Measurements from ENCODE around the gene MYPOP.

MYPOP gene

GRCh38 chr19:45927565-45928261 lies 25.3 kb upstream of the MYPOP start:
- H2AFZ ChIP-seq (ENCODE audit: low read length, unreplicated experiment): peak overlapping the region; percentile 60
- no peaks in the 10 kb centered on the region for H3K36me3 ChIP-seq (ENCODE audit: insufficient read depth, low read length)
- no peaks in the 10 kb centered on the region for H3K79me2 ChIP-seq (ENCODE audit: control insufficient read depth, insufficient read depth, low read length, unreplicated experiment)
- H3K27ac ChIP-seq (ENCODE audit: low read depth, low read length): no peak overlapping the region
- H3K27me3 ChIP-seq (ENCODE audit: insufficient read depth, low read length): no peaks in the 10 kb centered on the region; the same call in 1 of the 2 replicates
- peak overlapping the region; percentile 75 for H3K4me3 ChIP-seq (ENCODE audit: low read depth, low read length)
- H3K4me1 ChIP-seq (ENCODE audit: control insufficient read depth, insufficient read depth, low read length, unreplicated experiment): no peaks in the 10 kb centered on the region

DNA sequence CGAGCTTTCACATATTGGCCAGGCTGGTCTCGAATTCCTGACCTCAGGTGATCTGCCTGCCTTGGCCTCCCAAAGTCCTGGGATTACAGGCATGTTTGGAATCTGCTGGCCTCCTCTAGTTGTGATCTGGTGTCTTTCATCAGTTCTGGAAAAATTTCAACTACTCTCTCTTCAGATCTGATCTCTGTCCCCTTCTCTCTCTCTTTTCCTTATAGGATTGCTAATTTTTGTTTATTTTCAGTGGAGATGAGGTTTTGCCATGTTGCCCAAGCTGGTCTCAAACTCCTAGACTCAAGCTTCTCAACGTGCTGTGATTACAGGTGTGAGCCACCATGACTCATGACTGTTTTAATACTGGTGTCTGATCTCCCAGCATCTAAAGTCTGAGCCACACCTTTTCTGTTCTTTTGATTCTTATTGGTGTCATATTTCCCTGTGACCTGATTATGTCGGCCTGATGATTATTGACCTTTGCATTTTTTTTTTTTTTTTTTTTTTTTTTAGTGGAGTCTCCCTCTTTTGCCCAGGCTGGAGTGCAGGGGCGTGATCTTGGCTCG lies 22.6 kb upstream of the MYPOP start:
- H2AFZ ChIP-seq (ENCODE audit: low read length, unreplicated experiment): no peak overlapping the region
- no peaks in the 10 kb centered on the region for H3K27me3 ChIP-seq (ENCODE audit: insufficient read depth, low read length)
- H3K27ac ChIP-seq (ENCODE audit: low read depth, low read length): no peak overlapping the region
- H3K36me3 ChIP-seq (ENCODE audit: insufficient read depth, low read length): no peaks in the 10 kb centered on the region
- no peaks in the 10 kb centered on the region for H3K79me2 ChIP-seq (ENCODE audit: control insufficient read depth, insufficient read depth, low read length, unreplicated experiment)
- H3K4me3 ChIP-seq (ENCODE audit: low read depth, low read length): no peak overlapping the region
- no peaks in the 10 kb centered on the region for H3K4me1 ChIP-seq (ENCODE audit: control insufficient read depth, insufficient read depth, low read length, unreplicated experiment)

- no peaks in the 10 kb centered on the region for H3K79me2 ChIP-seq (ENCODE audit: control insufficient read depth, insufficient read depth, low read length, unreplicated experiment)
- no peak overlapping the region for H2AFZ ChIP-seq (ENCODE audit: low read length, unreplicated experiment)
- H3K27me3 ChIP-seq (ENCODE audit: insufficient read depth, low read length): 0 out of 2 replicates have a peak, but pooled peaks cover 4% of the 10 kb centered on the region
- H3K36me3 ChIP-seq (ENCODE audit: insufficient read depth, low read length): no peaks in the 10 kb centered on the region
- H3K4me3 ChIP-seq (ENCODE audit: low read depth, low read length): no peak overlapping the region
- no peak overlapping the region for H3K27ac ChIP-seq (ENCODE audit: low read depth, low read length)
- H3K4me1 ChIP-seq (ENCODE audit: control insufficient read depth, insufficient read depth, low read length, unreplicated experiment): no peaks in the 10 kb centered on the region
Observed at GRCh38 chr19:45922281-45922680, 19.9 kb upstream of the MYPOP start.

- H3K27ac ChIP-seq (ENCODE audit: low read depth, low read length): no peak overlapping the region
- no peak overlapping the region for H2AFZ ChIP-seq (ENCODE audit: low read length, unreplicated experiment)
- no peaks in the 10 kb centered on the region for H3K79me2 ChIP-seq (ENCODE audit: control insufficient read depth, insufficient read depth, low read length, unreplicated experiment)
- H3K4me3 ChIP-seq (ENCODE audit: low read depth, low read length): no peak overlapping the region
- no peaks in the 10 kb centered on the region for H3K36me3 ChIP-seq (ENCODE audit: insufficient read depth, low read length)
- H3K4me1 ChIP-seq (ENCODE audit: control insufficient read depth, insufficient read depth, low read length, unreplicated experiment): no peaks in the 10 kb centered on the region
- 0 out of 2 replicates have a peak, but pooled peaks cover 5% of the 10 kb centered on the region for H3K27me3 ChIP-seq (ENCODE audit: insufficient read depth, low read length)
Observed at GRCh38 chr19:45920458-45920857, 18.0 kb upstream of the MYPOP start.

- Histone ChIP-seq H3K36me3 (ENCODE audit: insufficient read depth, low read length) (no peaks in the 10 kb centered on the region), H3K79me2 (ENCODE audit: control insufficient read depth, insufficient read depth, low read length, unreplicated experiment) (no peaks in the 10 kb centered on the region), H3K4me1 (ENCODE audit: control insufficient read depth, insufficient read depth, low read length, unreplicated experiment) (no peaks in the 10 kb centered on the region), H3K27ac (ENCODE audit: low read depth, low read length) (no peak overlapping the region), H3K27me3 (ENCODE audit: insufficient read depth, low read length) (0 out of 2 replicates have a peak, but pooled peaks cover 5% of the 10 kb centered on the region), H3K4me3 (ENCODE audit: low read depth, low read length) (no peak overlapping the region), H2AFZ (ENCODE audit: low read length, unreplicated experiment) (no peak overlapping the region)
Observed at GRCh38 chr19:45919678-45920077, 17.3 kb upstream of the MYPOP start.

DNA sequence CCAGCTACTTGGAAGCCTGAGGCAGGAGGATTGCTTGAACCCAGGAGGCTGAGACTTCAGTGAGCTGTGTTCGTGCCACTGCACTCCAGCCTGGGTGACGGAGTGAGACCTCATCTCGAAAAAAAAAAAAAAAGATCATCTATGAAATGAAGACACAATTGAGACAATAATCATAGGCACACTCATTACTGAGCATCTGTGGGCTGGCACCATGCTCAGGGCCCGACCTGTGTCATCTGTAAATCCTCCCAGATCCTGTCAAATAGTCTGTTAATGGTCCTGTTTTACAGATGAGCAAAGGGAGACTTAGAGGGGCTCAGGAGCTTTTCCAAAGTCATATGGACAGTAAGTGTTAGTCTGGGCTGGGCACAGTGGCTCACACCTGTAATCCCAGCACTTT lies 16.3 kb upstream of the MYPOP start:
- Histone ChIP-seq H2AFZ (ENCODE audit: low read length, unreplicated experiment) (no peak overlapping the region), H3K79me2 (ENCODE audit: control insufficient read depth, insufficient read depth, low read length, unreplicated experiment) (no peaks in the 10 kb centered on the region), H3K36me3 (ENCODE audit: insufficient read depth, low read length) (no peaks in the 10 kb centered on the region), H3K4me1 (ENCODE audit: control insufficient read depth, insufficient read depth, low read length, unreplicated experiment) (no peaks in the 10 kb centered on the region), H3K27me3 (ENCODE audit: insufficient read depth, low read length) (0 out of 2 replicates have a peak, but pooled peaks cover 5% of the 10 kb centered on the region), H3K4me3 (ENCODE audit: low read depth, low read length) (no peak overlapping the region), H3K27ac (ENCODE audit: low read depth, low read length) (no peak overlapping the region)

DNA sequence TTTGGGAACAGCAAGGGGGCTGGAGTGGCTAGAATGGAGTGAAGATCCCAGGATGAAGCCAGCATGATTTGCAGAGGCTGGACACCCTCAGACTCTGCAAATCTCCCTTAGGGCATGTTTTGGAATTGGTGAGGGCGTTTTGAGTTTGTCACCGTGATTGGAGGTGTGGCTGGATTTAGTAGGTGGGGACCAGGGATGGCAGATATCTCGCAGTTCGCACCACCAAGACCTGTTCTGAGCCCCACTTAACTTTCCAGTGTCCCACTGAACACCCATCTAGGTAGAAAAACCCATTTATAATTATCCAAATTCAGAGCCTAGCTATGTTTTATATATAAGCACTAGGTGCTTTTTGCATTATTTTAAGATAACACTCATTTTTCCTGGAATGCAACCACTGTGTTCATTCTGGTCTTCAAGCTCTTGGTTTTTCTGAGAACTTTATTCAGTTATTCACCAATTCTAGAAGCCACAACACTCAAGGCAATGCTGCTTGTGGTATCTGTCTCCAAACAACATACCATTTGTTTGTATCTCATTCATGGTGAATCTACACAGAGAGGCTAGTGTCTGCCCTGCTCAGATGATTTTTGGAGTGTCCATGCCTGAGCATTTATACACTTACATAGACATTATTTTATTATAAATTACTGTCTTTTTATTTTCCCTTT lies 15.1 kb upstream of the MYPOP start:
- Histone ChIP-seq H3K4me1 (ENCODE audit: control insufficient read depth, insufficient read depth, low read length, unreplicated experiment) (no peaks in the 10 kb centered on the region), H3K27ac (ENCODE audit: low read depth, low read length) (no peak overlapping the region)

DNA sequence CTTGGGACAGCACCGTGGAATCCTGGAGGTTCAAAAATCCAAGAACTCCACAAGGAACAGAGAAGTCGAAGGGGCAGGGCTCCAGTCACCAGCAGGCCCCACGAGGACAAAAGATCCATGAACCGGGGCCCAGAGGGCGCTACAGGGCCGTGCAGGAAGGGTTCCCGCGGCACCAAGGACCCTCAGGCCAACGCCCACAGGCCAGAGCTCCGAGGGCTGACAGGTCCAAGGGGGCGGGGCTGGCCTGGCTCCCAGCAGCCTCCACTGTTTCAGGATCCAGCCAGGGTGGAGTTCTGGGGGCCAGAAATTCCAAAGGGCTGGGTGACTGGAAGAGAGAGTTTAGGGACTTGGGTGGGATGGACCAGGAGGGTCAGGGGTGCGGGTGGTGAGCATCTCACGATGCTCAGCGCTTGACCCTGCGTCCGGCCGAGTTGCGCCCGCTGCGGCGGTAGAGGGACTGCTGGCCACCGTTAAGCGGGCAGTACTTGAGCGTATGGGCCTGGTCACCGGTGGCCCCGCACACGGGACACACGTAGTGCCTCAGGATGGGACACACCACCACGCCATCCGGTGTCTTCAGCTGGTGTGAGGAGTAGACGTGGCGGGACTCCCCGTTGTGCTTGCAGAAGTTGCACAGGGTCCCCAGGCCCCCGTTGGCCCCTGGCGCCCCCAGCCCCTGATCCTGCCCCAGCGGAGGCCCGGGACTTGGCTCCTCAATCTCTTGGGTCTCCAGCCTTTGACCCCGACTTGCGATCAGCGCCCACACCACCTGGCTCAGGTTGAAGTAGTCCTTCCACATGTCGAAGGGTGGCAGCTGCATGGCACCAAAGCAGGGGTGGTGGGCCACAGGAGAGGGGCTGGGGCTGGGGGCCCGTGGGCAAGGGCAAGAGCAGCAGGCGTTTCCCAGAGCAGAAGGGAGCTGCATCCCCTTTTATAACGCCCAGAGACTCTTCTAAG lies 11.7 kb upstream of the MYPOP start, which contains the start of gene NANOS2:
TSS of gene NANOS2 (minus strand) at position 905 of the 957 bp plus-strand sequence. CDS start at position 820, 85 bp downstream.
- Histone ChIP-seq H3K27me3 (ENCODE audit: insufficient read depth, low read length) (0 out of 2 replicates have a peak, but pooled peaks cover 5% of the 10 kb centered on the region), H3K79me2 (ENCODE audit: control insufficient read depth, insufficient read depth, low read length, unreplicated experiment) (no peaks in the 10 kb centered on the region), H3K36me3 (ENCODE audit: insufficient read depth, low read length) (no peaks in the 10 kb centered on the region), H3K4me3 (ENCODE audit: low read depth, low read length) (no peak within 1 kb of the TSS), H3K27ac (ENCODE audit: low read depth, low read length) (no peak within 1 kb of the TSS), H3K4me1 (ENCODE audit: control insufficient read depth, insufficient read depth, low read length, unreplicated experiment) (no peaks in the 10 kb centered on the region), H2AFZ (ENCODE audit: low read length, unreplicated experiment) (no peak within 1 kb of the TSS)

More for the DNA sequence above, 15.1 kb upstream of the MYPOP start:
- no peak overlapping the region for H3K4me3 ChIP-seq (ENCODE audit: low read depth, low read length)
- H3K36me3 ChIP-seq (ENCODE audit: insufficient read depth, low read length): no peaks in the 10 kb centered on the region
- no peaks in the 10 kb centered on the region for H3K79me2 ChIP-seq (ENCODE audit: control insufficient read depth, insufficient read depth, low read length, unreplicated experiment)
- no peak overlapping the region for H2AFZ ChIP-seq (ENCODE audit: low read length, unreplicated experiment)
- 0 out of 2 replicates have a peak, but pooled peaks cover 5% of the 10 kb centered on the region for H3K27me3 ChIP-seq (ENCODE audit: insufficient read depth, low read length)

GRCh38 chr19:45911291-45911690 lies 8.9 kb upstream of the MYPOP start:
- no peak overlapping the region for H2AFZ ChIP-seq (ENCODE audit: low read length, unreplicated experiment)

GRCh38 chr19:45908956-45909355 lies 6.5 kb upstream of the MYPOP start:
- Histone ChIP-seq H3K79me2 (ENCODE audit: control insufficient read depth, insufficient read depth, low read length, unreplicated experiment) (no peaks in the 10 kb centered on the region), H2AFZ (ENCODE audit: low read length, unreplicated experiment) (no peak overlapping the region), H3K27me3 (ENCODE audit: insufficient read depth, low read length) (no peaks in the 10 kb centered on the region), H3K27ac (ENCODE audit: low read depth, low read length) (no peak overlapping the region), H3K4me1 (ENCODE audit: control insufficient read depth, insufficient read depth, low read length, unreplicated experiment) (peaks cover 3% of the 10 kb centered on the region), H3K4me3 (ENCODE audit: low read depth, low read length) (no peak overlapping the region), H3K36me3 (ENCODE audit: insufficient read depth, low read length) (no peaks in the 10 kb centered on the region)

More at GRCh38 chr19:45911291-45911690, 8.9 kb upstream of the MYPOP start:
- Histone ChIP-seq H3K79me2 (ENCODE audit: control insufficient read depth, insufficient read depth, low read length, unreplicated experiment) (no peaks in the 10 kb centered on the region), H3K36me3 (ENCODE audit: insufficient read depth, low read length) (no peaks in the 10 kb centered on the region), H3K27me3 (ENCODE audit: insufficient read depth, low read length) (no peaks in the 10 kb centered on the region), H3K27ac (ENCODE audit: low read depth, low read length) (no peak overlapping the region), H3K4me1 (ENCODE audit: control insufficient read depth, insufficient read depth, low read length, unreplicated experiment) (peaks cover 3% of the 10 kb centered on the region), H3K4me3 (ENCODE audit: low read depth, low read length) (no peak overlapping the region)
